HCT116 (cell line): ENCODE results near the gene ATCAY.

Source experiments
- ELF1 ChIP-seq: IDR thresholded peaks from 2 replicates; pipeline ENCODE4 v1.6.1; 2012; ENCODE audit warnings: low read depth, borderline replicate concordance
- EZH2 ChIP-seq: fragments of 200-600 bp; sonication (generic); IDR thresholded peaks from 2 replicates; pipeline ENCODE4 v1.6.1; 2017; ENCODE audit warnings: antibody characterized with exemption, mixed run types
- POLR2A ChIP-seq: IDR thresholded peaks from 2 replicates; pipeline ENCODE4 v1.7.0; 2011; ENCODE audit warnings: borderline replicate concordance; ENCODE audit not compliant: insufficient read depth, insufficient read length; ENCODE audit errors: extremely low read depth
- POLR2AphosphoS5 ChIP-seq: IDR thresholded peaks from 2 replicates; pipeline ENCODE4 v1.6.1; 2011; ENCODE audit warnings: mild to moderate bottlenecking, low read depth, low read length, moderate library complexity
- RAD21 ChIP-seq: IDR thresholded peaks from 2 replicates; pipeline ENCODE4 v1.6.1; 2012; ENCODE audit warnings: low read depth, mild to moderate bottlenecking
- SRF ChIP-seq: IDR thresholded peaks from 2 replicates; pipeline ENCODE4 v1.6.1; 2012; ENCODE audit warnings: low read depth
- ZNF274 ChIP-seq: fragments of 200-500 bp; sonication (Bioruptor generic); IDR thresholded peaks from 2 replicates; pipeline ENCODE4 v1.6.1; 2014; ENCODE audit warnings: mild to moderate bottlenecking, low read depth, low read length, inconsistent platforms
- TF ChIP-seq, protein P1 (sequence below): IDR thresholded peaks from 2 replicates; pipeline ENCODE4 v1.6.1; 2011; ENCODE audit warnings: mild to moderate bottlenecking, low read length, moderate library complexity; ENCODE audit not compliant: insufficient replicate concordance; ENCODE audit errors: extremely low read depth
- TF ChIP-seq, protein P2 (sequence below), 3 experiments: fragments of 200-600 bp in 1 of 3; sonication (generic) in 1 of 3; IDR thresholded peaks in 2 of 3; conservative IDR thresholded peaks in 1 of 3; 2 replicates each; pipeline ENCODE4 v1.5.1; 2012 to 2017; ENCODE audit warnings: low read depth in 2 of 3, low read length in 2 of 3, antibody characterized with exemption in 1 of 3, borderline replicate concordance in 1 of 3, control low read depth in 1 of 3, mild to moderate bottlenecking in 1 of 3, mixed read lengths in 1 of 3, mixed run types in 1 of 3, moderate library complexity in 1 of 3; ENCODE audit not compliant: insufficient read depth in 1 of 3
- TF ChIP-seq, protein P3 (sequence below): IDR thresholded peaks from 2 replicates; pipeline ENCODE4 v1.6.1; 2012; ENCODE audit warnings: low read depth

DNA sequence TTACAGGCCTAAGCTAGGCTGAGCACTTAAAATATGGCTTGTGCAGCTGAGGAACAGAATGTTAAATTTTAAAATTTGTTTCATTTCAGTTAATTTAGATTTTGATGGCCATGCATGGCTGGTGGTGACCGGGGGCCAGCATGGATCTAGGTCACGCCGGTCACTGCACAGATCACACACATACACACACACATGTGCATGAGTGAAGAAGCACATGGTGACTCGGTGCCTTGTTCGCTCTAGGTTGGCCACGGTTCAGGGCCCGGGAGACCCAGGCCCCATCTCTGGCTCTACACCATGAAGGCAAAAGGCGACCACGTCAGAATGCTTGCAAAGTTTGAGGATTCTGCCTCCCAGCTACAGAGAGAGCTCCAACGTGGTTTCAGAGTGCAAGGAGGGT is 39.7 kb upstream of the ATCAY start:
- TF ChIP-seq, protein P1, sequence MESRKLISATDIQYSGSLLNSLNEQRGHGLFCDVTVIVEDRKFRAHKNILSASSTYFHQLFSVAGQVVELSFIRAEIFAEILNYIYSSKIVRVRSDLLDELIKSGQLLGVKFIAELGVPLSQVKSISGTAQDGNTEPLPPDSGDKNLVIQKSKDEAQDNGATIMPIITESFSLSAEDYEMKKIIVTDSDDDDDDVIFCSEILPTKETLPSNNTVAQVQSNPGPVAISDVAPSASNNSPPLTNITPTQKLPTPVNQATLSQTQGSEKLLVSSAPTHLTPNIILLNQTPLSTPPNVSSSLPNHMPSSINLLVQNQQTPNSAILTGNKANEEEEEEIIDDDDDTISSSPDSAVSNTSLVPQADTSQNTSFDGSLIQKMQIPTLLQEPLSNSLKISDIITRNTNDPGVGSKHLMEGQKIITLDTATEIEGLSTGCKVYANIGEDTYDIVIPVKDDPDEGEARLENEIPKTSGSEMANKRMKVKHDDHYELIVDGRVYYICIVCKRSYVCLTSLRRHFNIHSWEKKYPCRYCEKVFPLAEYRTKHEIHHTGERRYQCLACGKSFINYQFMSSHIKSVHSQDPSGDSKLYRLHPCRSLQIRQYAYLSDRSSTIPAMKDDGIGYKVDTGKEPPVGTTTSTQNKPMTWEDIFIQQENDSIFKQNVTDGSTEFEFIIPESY = no peak
- TF ChIP-seq ELF1 (no peak), RAD21 (no peak), EZH2 (no peak), SRF (no peak), ZNF274 (no peak), POLR2AphosphoS5 (no peak), POLR2A (no peak)
- TF ChIP-seq, protein P2, sequence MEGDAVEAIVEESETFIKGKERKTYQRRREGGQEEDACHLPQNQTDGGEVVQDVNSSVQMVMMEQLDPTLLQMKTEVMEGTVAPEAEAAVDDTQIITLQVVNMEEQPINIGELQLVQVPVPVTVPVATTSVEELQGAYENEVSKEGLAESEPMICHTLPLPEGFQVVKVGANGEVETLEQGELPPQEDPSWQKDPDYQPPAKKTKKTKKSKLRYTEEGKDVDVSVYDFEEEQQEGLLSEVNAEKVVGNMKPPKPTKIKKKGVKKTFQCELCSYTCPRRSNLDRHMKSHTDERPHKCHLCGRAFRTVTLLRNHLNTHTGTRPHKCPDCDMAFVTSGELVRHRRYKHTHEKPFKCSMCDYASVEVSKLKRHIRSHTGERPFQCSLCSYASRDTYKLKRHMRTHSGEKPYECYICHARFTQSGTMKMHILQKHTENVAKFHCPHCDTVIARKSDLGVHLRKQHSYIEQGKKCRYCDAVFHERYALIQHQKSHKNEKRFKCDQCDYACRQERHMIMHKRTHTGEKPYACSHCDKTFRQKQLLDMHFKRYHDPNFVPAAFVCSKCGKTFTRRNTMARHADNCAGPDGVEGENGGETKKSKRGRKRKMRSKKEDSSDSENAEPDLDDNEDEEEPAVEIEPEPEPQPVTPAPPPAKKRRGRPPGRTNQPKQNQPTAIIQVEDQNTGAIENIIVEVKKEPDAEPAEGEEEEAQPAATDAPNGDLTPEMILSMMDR (IDR thresholded peaks at IDR 0.05 in 2 of 3, conservative IDR thresholded peaks at IDR 0.05 in 1 of 3; ENCODE audit: borderline replicate concordance in 1 of 3, insufficient read depth in 1 of 3, low read depth in 2 of 3, low read length in 2 of 3) = no peak
- TF ChIP-seq, protein P3, sequence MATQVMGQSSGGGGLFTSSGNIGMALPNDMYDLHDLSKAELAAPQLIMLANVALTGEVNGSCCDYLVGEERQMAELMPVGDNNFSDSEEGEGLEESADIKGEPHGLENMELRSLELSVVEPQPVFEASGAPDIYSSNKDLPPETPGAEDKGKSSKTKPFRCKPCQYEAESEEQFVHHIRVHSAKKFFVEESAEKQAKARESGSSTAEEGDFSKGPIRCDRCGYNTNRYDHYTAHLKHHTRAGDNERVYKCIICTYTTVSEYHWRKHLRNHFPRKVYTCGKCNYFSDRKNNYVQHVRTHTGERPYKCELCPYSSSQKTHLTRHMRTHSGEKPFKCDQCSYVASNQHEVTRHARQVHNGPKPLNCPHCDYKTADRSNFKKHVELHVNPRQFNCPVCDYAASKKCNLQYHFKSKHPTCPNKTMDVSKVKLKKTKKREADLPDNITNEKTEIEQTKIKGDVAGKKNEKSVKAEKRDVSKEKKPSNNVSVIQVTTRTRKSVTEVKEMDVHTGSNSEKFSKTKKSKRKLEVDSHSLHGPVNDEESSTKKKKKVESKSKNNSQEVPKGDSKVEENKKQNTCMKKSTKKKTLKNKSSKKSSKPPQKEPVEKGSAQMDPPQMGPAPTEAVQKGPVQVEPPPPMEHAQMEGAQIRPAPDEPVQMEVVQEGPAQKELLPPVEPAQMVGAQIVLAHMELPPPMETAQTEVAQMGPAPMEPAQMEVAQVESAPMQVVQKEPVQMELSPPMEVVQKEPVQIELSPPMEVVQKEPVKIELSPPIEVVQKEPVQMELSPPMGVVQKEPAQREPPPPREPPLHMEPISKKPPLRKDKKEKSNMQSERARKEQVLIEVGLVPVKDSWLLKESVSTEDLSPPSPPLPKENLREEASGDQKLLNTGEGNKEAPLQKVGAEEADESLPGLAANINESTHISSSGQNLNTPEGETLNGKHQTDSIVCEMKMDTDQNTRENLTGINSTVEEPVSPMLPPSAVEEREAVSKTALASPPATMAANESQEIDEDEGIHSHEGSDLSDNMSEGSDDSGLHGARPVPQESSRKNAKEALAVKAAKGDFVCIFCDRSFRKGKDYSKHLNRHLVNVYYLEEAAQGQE = no peak
